Neural cell (in vitro differentiated cells): ENCODE data around the gene FCGR2B.
"Not testable (repeated sequence)": the region's sequence is repeated elsewhere in the genome, so short reads cannot be mapped to it uniquely, and the experiment has no call there.

ENCODE experiments used
- POLR2AphosphoS5 ChIP-seq: IDR thresholded peaks from 2 replicates; pipeline ENCODE4 v1.6.1; 2012
- SMC3 ChIP-seq: fragments of 450-650 bp; conservative IDR thresholded peaks from 2 replicates; pipeline ENCODE4 v1.6.1; 2014; ENCODE audit warnings: antibody characterized with exemption, mild to moderate bottlenecking, moderate library complexity; ENCODE audit not compliant: poor library complexity
- TF ChIP-seq, protein P1 (sequence below): fragments of 450-650 bp; IDR thresholded peaks from 2 replicates; pipeline ENCODE4 v1.5.1; 2014; ENCODE audit warnings: antibody characterized with exemption, mild to moderate bottlenecking, moderate library complexity; ENCODE audit not compliant: poor library complexity, severe bottlenecking

- TF ChIP-seq POLR2AphosphoS5, SMC3: not testable (repeated sequence)
- TF ChIP-seq, protein P1, sequence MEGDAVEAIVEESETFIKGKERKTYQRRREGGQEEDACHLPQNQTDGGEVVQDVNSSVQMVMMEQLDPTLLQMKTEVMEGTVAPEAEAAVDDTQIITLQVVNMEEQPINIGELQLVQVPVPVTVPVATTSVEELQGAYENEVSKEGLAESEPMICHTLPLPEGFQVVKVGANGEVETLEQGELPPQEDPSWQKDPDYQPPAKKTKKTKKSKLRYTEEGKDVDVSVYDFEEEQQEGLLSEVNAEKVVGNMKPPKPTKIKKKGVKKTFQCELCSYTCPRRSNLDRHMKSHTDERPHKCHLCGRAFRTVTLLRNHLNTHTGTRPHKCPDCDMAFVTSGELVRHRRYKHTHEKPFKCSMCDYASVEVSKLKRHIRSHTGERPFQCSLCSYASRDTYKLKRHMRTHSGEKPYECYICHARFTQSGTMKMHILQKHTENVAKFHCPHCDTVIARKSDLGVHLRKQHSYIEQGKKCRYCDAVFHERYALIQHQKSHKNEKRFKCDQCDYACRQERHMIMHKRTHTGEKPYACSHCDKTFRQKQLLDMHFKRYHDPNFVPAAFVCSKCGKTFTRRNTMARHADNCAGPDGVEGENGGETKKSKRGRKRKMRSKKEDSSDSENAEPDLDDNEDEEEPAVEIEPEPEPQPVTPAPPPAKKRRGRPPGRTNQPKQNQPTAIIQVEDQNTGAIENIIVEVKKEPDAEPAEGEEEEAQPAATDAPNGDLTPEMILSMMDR: not testable (repeated sequence)
These were observed 24.5 kb upstream of the FCGR2B start for GRCh38 chr1:161638251-161638993.
